Measurements from ENCODE around the gene ATG9B.

The ATG9B gene

GRCh38 chr7:151000897-151001495 lies 23.3 kb downstream of the ATG9B start:
- no peak for DNase-seq (ENCODE audit: low spot score)

GRCh38 chr7:150999497-151000230 lies 24.6 kb downstream of the ATG9B start:
- no peak for DNase-seq (ENCODE audit: low spot score)

- no peak for DNase-seq (ENCODE audit: low spot score)
These were observed 25.3 kb downstream of the ATG9B start for GRCh38 chr7:150999001-150999400.

GRCh38 chr7:150998341-150998740 lies 26.0 kb downstream of the ATG9B start:
- no peak for DNase-seq (ENCODE audit: low spot score)

- no peak for DNase-seq (ENCODE audit: low spot score)
These were observed 26.5 kb downstream of the ATG9B start for GRCh38 chr7:150997817-150998216.

- DNase-seq (ENCODE audit: low spot score): no peak
These were observed 27.2 kb downstream of the ATG9B start for GRCh38 chr7:150997075-150997511.

- DNase-seq (ENCODE audit: low spot score): no peak
These were observed 27.8 kb downstream of the ATG9B start for GRCh38 chr7:150996376-150997074.

GRCh38 chr7:150994838-150995510 lies 29.3 kb downstream of the ATG9B start:
- no peak for DNase-seq (ENCODE audit: low spot score)

- no peak for DNase-seq (ENCODE audit: low spot score)
These were observed 30.0 kb downstream of the ATG9B start for GRCh38 chr7:150994141-150994837.

GRCh38 chr7:150993511-150993910 lies 30.8 kb downstream of the ATG9B start:
- DNase-seq (ENCODE audit: low spot score): no peak

- DNase-seq (ENCODE audit: low spot score): no peak
These were observed 31.4 kb downstream of the ATG9B start for GRCh38 chr7:150992833-150993302.

GRCh38 chr7:150992051-150992640 lies 32.1 kb downstream of the ATG9B start:
- DNase-seq (ENCODE audit: low spot score): no peak

GRCh38 chr7:150990416-150991186 lies 33.7 kb downstream of the ATG9B start, which contains the start of gene NOS3:
Gene NOS3, plus strand, starts transcription at chr7:150991017. Its CDS starts 2,787 bp downstream, at chr7:150993804.
- no peak for DNase-seq (ENCODE audit: low spot score)

- no peak for DNase-seq (ENCODE audit: low spot score)
These were observed 34.8 kb downstream of the ATG9B start for GRCh38 chr7:150989456-150989855.

GRCh38 chr7:150988230-150989226 lies 35.8 kb downstream of the ATG9B start:
- peak; percentile 80 for DNase-seq (ENCODE audit: low spot score)

- no peak for DNase-seq (ENCODE audit: low spot score)
These were observed 37.7 kb downstream of the ATG9B start for GRCh38 chr7:150986556-150986955.

GRCh38 chr7:150986099-150986512 lies 38.2 kb downstream of the ATG9B start:
- peak; percentile 82 for DNase-seq (ENCODE audit: low spot score)

- peak; percentile 59 for DNase-seq (ENCODE audit: low spot score)
These were observed 40.4 kb downstream of the ATG9B start for GRCh38 chr7:150983893-150984368.

- DNase-seq (ENCODE audit: low spot score): no peak
These were observed 41.9 kb downstream of the ATG9B start for GRCh38 chr7:150982351-150982750.
